GM18511 (cell line): Measurements from ENCODE around the gene TRIM41.

Experiments used
- ATAC-seq: cut with Tn5 transposase; IDR thresholded peaks from one replicate; pipeline ENCODE4 v1.9.1; 2021; ENCODE audit warnings: mild to moderate bottlenecking, moderate library complexity; ENCODE audit not compliant: unreplicated experiment

Gene TRIM41

GRCh38 chr5:181192337-181193046 lies 30.6 kb upstream of the TRIM41 start:
- ATAC-seq: no peak

GRCh38 chr5:181193656-181194055 lies 29.4 kb upstream of the TRIM41 start:
- ATAC-seq: no peak

- ATAC-seq: no peak
Observed at GRCh38 chr5:181194489-181195248, 28.4 kb upstream of the TRIM41 start.

- no peak for ATAC-seq
Observed at GRCh38 chr5:181195249-181195761, 27.8 kb upstream of the TRIM41 start.

GRCh38 chr5:181197326-181197951 lies 25.6 kb upstream of the TRIM41 start:
- ATAC-seq: no peak

GRCh38 chr5:181198106-181198685 lies 24.9 kb upstream of the TRIM41 start:
- ATAC-seq: no peak

- peak; percentile 79 for ATAC-seq
Observed at GRCh38 chr5:181198905-181199519, 24.1 kb upstream of the TRIM41 start.

- no peak for ATAC-seq
Observed at GRCh38 chr5:181199881-181200638, 23.0 kb upstream of the TRIM41 start.

GRCh38 chr5:181200816-181201215 lies 22.3 kb upstream of the TRIM41 start:
- ATAC-seq: no peak

- no peak for ATAC-seq
Observed at GRCh38 chr5:181203093-181203711, 19.9 kb upstream of the TRIM41 start.

GRCh38 chr5:181203777-181204112 lies 19.3 kb upstream of the TRIM41 start:
- no peak for ATAC-seq

GRCh38 chr5:181204113-181204825 lies 18.8 kb upstream of the TRIM41 start:
- no peak for ATAC-seq

GRCh38 chr5:181204826-181205760 lies 18.0 kb upstream of the TRIM41 start, which contains the start of gene TRIM7:
TRIM7 (minus strand) TSS chr5:181205196; CDS start chr5:181205110, 86 bp downstream.
- no peak for ATAC-seq

- ATAC-seq: no peak
Observed at GRCh38 chr5:181205761-181206649, 17.1 kb upstream of the TRIM41 start.

- ATAC-seq: peak; percentile 43
Observed at GRCh38 chr5:181207214-181207959, 15.7 kb upstream of the TRIM41 start.

GRCh38 chr5:181207960-181208253 lies 15.2 kb upstream of the TRIM41 start:
- ATAC-seq: no peak
